ENCODE data around the gene NHSL1.

NHSL1 gene

GRCh38 chr6:138499303-138500018 lies at the start of gene NHSL1:
Gene NHSL1 (minus strand): TSS chr6:138499494. CDS start chr6:138499290, 204 bp downstream.
- peak; percentile 77 for DNase-seq (ENCODE audit: low spot score)

- no peak for DNase-seq (ENCODE audit: low spot score)
Observed at GRCh38 chr6:138546733-138547185, 47.5 kb upstream of the NHSL1 start.

GRCh38 chr6:138545621-138545980 lies 46.3 kb upstream of the NHSL1 start:
- no peak for DNase-seq (ENCODE audit: low spot score)

GRCh38 chr6:138544501-138544900 lies 45.2 kb upstream of the NHSL1 start:
- no peak for DNase-seq (ENCODE audit: low spot score)

GRCh38 chr6:138543657-138544056 lies 44.4 kb upstream of the NHSL1 start:
- DNase-seq (ENCODE audit: low spot score) = no peak

- no peak for DNase-seq (ENCODE audit: low spot score)
Observed at GRCh38 chr6:138541823-138542481, 42.7 kb upstream of the NHSL1 start.

GRCh38 chr6:138540468-138540867 lies 41.2 kb upstream of the NHSL1 start:
- DNase-seq (ENCODE audit: low spot score) = no peak

GRCh38 chr6:138539876-138540275 lies 40.6 kb upstream of the NHSL1 start:
- no peak for DNase-seq (ENCODE audit: low spot score)

- DNase-seq (ENCODE audit: low spot score) = peak; percentile 30
Observed at GRCh38 chr6:138538390-138539031, 39.2 kb upstream of the NHSL1 start.

- no peak for DNase-seq (ENCODE audit: low spot score)
Observed at GRCh38 chr6:138537106-138537505, 37.8 kb upstream of the NHSL1 start.

GRCh38 chr6:138535728-138536455 lies 36.6 kb upstream of the NHSL1 start:
- no peak for DNase-seq (ENCODE audit: low spot score)

- DNase-seq (ENCODE audit: low spot score) = no peak
Observed at GRCh38 chr6:138533667-138534066, 34.4 kb upstream of the NHSL1 start.

GRCh38 chr6:138531387-138531786 lies 32.1 kb upstream of the NHSL1 start:
- DNase-seq (ENCODE audit: low spot score) = no peak

- no peak for DNase-seq (ENCODE audit: low spot score)
Observed at GRCh38 chr6:138529478-138529877, 30.2 kb upstream of the NHSL1 start.

- no peak for DNase-seq (ENCODE audit: low spot score)
Observed at GRCh38 chr6:138528956-138529355, 29.7 kb upstream of the NHSL1 start.

GRCh38 chr6:138528137-138528536 lies 28.8 kb upstream of the NHSL1 start:
- DNase-seq (ENCODE audit: low spot score) = no peak

- no peak for DNase-seq (ENCODE audit: low spot score)
Observed at GRCh38 chr6:138527411-138528088, 28.3 kb upstream of the NHSL1 start.

GRCh38 chr6:138526822-138527235 lies 27.5 kb upstream of the NHSL1 start:
- DNase-seq (ENCODE audit: low spot score) = peak; percentile 57

GRCh38 chr6:138525355-138525754 lies 26.1 kb upstream of the NHSL1 start:
- DNase-seq (ENCODE audit: low spot score) = no peak

- DNase-seq (ENCODE audit: low spot score) = no peak
Observed at GRCh38 chr6:138524526-138524925, 25.2 kb upstream of the NHSL1 start.

GRCh38 chr6:138523347-138524210 lies 24.3 kb upstream of the NHSL1 start:
- no peak for DNase-seq (ENCODE audit: low spot score)
